Measurements from ENCODE around the gene DCTN5.
A peak's percentile ranks its signal among the peaks of the same experiment; 100 is the strongest.

DCTN5 gene

DNA sequence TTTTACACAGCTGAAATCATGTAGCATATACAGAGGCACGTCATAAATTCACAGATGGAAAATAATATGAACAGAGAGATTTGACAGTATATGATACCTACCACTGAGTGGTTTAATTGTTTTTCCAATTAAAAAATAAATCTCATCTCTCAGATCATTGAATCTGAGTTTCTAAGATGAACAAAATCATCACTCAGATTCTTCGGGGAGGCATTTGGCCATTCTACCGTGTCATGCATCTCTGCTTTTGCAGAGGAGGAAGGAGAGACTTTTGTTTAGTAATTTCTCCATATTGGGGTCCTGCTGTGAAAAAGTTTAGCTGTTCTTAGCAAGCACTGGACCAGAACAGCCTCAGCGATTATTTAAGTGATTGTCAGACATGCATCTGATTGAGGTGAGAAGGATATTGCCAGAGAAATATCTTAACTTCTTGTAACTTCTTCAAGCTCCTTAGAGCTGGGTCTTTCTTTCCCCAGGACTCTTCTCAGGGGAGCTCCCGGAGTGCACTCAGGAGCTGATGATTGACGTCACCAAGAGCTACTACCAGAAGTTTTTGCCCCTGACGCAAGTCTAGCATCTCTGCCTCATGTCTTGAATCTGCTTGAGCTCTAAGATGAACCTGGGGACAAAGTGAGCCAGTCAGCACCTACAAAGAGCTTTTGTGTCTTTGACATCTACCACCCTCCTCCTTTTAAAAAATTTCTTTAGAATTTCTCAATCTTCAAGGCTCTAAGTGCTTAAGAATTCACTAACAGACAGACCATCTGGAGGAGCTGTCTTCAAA is 25.5 kb downstream of the DCTN5 start:
- DNase-seq: no peak

DNA sequence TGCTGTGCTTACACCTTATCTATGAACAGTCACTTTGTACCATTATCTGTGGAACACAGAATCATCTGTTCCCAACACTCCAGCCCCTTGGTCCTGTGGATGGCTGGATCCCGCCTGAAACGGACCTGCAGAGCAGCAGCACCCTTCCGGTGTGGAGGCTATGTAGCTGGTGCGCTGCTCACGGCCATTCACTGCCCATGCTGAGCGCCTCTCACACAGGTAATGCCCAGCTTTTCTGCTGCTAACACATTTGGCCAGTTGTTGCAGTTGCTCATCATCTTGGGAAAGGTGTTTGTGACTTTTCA is 26.0 kb downstream of the DCTN5 start:
- DNase-seq: no peak

DNA sequence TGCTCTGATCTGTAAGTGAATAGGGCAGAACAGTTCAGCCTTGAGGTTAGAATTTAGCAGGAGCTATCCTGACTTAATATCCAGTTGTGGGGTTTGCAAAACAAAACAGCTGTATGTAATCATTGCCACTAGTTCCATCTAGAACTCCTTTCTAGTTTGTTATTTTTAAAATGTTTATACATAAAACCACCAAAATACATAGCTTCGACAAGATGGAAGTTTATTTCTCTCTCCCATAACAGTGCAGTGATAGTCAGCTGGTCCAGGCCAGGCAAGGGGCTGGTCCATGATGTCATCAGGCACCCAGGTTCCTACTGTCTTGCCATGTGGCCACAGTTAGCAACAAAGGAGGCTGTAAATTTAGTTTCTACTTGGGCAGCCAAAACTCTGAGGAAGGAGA is 27.0 kb downstream of the DCTN5 start:
- DNase-seq: no peak

DNA sequence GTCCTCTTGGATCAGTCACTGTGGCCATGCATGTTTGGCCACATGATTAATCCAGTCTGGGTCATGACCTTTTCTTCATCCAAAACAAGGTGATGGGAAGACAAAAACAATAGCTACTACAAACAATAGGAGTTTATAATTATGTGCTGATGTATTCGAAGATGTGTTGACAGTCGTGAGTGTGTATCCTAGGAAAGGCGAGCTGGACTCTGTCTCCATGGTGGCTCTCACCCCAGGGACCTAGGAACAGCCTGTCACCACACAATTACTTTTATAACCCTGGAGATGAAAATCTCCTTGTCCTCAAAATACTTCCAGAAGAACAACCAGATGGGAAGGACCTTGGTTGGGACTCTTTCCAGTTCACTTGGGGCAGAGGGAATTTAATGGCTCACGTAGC is 27.6 kb downstream of the DCTN5 start:
- DNase-seq: no peak

DNA sequence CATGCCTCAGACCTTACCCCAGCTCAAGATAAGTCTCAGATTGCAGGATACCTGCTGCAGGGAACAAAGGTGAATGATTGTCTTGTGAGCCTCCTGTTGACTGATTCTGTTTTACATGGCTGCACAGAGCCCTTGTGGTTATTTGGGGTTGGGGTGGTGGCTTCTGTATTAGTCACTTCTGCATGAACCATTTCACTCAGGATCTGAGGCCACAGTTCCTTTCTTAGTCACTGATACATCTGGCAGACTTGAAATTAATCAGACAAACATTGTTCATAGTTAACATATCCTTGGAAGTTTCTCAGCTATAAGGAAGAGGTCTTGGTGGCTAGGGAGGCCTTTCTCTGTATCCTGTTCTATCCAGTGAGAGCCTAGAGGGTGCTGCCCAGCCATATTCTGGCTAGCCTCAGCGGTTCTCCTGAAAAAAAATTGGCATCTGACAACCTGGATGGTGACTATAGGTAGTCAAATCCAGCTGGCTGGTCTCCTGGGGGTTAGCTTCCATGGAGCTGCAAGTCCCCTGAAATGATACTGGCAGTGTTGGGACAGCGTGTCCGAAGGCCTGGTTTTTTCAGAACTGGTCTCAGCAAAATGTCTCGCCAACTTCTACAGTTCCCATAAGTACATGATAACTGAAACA is 29.0 kb downstream of the DCTN5 start:
- DNase-seq: peak; percentile 27

DNA sequence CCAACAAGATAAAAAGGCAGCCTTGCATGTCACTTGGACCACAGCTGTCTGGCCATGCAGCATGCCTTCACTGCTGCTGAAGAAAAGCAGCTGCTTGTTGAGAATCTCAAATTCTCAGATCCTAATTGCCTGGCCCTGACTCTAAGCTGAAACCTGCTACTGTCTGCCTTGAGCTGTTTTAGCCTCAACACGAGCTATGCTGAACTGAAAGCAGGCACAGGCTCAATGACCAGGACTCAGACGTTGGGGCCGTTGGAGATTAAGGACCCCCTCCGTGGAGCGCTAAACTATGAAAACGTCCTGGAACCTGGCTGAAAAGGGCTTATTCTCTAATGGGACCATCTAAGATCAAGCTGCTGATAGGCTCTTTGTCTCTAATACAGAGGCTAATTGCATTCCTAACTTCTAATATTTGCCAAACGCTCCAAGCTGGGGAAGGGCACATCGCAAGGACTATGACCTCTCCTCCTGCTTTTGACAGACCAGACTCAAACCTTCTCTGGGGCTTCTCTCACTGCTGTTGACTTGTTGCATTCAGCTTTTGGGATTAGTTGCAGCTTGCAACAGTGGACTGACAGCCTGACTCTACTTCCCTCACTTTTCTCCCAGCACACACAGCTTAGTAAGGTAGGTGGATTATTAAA is 32.8 kb downstream of the DCTN5 start:
- no peak for DNase-seq

DNA sequence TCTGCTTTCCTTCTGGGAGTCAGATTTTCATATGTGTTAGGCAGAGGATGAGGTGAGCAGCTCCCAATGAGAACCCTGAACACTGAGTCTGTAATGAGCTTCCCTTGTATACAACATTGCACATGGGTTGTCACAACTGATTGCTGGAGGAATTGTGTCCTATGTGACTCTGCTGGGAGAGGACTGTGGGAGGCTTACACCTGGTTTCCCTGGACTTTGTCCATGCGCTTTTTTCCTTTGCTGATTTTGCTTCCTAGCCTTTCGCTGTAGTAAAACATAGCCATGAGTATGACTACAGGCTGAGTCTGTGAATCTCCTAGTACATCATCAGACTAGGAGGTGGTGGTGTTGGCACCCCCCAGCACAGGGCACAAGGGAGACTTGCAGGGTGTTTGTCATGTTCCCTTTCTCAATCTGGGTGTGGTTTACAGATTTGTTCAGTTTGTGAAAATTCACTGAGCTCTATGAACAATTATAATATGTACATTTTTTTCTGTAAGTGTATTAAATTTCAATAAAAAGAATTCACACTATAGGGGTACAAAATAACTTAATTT is 35.7 kb downstream of the DCTN5 start:
- no peak for DNase-seq

DNA sequence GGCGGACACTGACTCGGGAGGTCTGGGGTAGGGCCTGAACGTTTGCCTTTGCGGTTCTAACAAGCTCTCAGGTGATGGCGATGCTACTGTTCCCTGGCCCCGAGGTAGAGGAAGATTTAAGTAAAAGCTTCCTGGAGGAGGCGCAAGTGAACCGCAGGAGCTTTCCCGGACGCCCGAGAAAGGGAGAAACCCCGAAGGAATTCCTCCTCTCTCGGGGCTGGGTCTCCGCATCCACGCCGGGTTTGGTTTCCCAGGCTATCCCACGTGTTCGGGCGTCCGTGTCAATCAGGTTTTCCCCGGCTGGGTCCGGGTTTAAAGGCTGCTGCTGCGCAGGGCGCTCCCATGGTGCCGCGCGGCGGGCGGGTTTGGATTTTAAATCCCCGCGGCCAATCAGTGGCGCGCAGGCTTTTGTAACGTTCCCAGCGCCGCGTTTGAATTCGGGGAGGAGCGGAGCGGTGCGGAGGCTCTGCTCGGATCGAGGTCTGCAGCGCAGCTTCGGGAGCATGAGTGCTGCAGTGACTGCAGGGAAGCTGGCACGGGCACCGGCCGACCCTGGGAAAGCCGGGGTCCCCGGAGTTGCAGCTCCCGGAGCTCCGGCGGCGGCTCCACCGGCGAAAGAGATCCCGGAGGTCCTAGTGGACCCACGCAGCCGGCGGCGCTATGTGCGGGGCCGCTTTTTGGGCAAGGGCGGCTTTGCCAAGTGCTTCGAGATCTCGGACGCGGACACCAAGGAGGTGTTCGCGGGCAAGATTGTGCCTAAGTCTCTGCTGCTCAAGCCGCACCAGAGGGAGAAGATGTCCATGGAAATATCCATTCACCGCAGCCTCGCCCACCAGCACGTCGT is 37.4 kb downstream of the DCTN5 start, which contains the start of gene PLK1:
PLK1 (plus strand) TSS at position 460 of the 844 bp plus-strand sequence; CDS start at position 504, 44 bp downstream.
- peak; percentile 74 for DNase-seq

DNA sequence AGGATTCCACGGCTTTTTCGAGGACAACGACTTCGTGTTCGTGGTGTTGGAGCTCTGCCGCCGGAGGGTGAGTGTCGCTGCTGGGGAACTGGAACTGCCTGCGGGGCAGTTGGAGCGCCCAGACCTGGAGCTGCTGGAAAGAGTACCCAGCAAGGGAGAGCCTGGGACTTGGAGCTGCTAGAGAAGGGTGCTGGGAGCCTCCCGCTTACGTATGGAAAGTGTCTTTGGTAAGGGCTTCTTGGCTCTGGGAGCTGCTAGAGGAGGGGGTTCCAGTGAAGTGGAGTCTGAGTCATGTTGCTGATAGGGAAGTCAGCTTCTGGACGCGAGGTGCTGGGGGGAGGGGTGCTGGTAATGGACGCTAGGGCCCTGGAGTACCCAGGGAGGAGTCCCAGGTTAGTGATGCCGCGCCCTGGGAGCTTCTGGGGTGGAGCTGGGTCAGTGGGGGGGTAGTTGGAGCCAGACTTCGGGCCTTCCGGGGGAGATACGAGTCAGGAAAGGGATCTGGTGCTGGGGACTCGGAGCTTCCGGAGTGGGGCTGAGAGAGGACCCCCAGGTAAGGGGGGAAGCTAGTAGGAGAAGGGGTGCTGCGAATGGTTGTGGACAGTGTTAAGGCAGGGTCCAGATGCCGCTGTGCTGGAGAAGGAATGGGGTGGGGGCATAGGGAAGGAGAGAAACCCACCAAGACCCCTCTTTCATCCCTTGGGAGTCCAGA is 38.2 kb downstream of the DCTN5 start:
- DNase-seq: no peak

DNA sequence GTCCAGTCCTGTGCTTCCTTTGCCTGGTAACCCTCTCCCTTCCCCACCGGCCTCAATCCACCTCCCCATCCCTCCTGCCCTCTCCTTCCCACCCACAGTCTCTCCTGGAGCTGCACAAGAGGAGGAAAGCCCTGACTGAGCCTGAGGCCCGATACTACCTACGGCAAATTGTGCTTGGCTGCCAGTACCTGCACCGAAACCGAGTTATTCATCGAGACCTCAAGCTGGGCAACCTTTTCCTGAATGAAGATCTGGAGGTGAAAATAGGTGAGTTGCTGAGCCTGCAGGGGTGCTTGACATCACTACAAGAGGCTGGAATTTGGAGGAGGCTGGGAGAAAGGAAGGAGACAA is 38.7 kb downstream of the DCTN5 start:
- no peak for DNase-seq

DNA sequence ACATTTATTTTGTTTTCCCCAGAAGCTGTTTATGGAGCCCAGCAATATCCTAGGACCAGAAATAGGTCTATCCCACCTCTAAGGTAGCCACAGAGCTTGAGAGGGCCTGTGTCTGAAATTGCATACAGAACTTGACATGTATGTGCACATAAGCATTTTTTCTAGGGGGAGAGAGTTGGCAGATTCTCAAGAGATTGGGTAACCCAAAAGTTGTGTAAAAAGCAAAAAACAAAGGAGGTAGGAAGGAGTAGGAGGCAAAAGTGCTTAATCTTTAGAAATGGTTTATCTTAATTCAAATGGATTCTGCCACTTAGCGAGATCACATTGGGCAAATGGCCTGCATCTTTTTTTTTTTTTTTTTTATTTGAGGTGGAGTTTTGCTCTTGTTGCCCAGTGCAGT is 40.9 kb downstream of the DCTN5 start:
- no peak for DNase-seq

DNA sequence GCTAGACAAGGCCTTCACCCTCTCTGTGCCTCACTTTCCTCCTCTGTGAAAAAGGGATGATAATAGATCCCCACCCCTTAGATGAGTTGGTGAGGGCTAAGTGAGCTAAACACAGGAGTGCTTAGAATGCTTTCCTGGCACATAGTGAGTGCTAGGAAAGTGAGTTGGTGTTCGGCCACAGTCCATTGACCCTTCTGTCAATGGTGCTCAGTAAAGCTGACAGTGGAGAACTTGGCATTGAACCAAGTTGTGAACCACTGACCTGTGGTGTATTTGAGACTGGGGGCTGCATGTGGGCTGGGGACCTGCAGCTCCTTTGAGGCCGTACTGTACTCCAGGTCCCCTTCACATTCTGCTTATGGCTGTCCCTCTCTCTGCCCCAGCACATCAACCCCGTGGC is 42.2 kb downstream of the DCTN5 start:
- DNase-seq: no peak

DNA sequence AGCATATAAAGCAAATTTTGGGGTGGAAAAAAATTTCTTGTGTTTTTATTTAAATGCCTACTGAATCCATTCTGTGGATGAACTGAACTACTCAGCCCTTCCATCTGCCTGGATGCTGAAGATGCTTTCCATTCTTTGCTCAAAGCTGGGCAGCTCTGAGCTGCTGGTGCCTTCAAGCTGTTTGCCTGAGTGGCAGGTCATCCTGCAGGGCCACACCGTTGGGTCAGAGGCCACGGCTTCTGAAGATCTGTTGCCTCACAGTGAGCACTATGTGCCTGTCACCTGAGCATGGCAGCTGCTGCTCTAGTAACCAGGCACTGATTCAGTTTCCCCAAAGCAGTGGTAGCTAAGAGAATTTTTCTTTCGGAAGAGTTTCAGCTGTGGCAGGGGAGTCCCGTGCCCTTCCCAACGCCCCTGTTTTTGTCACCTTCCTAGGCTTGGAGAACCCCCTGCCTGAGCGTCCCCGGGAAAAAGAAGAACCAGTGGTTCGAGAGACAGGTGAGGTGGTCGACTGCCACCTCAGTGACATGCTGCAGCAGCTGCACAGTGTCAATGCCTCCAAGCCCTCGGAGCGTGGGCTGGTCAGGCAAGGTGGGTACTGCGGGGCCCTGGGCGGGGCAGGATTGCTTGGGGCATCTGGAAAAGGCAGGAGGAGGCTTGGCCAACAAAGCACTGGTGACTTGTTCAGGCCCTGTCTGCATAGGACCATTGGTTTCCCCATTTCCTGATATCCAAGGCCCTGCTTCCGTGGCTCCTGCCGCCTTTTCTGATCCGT is 46.0 kb downstream of the DCTN5 start:
- no peak for DNase-seq

DNA sequence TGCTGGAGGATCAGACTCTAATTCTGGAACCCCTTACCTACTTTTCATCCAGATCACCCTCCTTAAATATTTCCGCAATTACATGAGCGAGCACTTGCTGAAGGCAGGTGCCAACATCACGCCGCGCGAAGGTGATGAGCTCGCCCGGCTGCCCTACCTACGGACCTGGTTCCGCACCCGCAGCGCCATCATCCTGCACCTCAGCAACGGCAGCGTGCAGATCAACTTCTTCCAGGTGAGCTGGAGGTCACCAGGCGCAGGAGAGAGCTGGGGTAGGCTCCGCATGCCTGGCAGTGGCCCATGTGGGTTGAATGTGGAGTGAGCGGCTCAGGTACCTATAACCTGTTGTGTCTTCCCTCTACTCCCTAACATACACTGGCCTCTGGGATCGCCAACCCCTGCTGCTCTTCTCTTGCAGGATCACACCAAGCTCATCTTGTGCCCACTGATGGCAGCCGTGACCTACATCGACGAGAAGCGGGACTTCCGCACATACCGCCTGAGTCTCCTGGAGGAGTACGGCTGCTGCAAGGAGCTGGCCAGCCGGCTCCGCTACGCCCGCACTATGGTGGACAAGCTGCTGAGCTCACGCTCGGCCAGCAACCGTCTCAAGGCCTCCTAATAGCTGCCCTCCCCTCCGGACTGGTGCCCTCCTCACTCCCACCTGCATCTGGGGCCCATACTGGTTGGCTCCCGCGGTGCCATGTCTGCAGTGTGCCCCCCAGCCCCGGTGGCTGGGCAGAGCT is 48.3 kb downstream of the DCTN5 start:
- DNase-seq: no peak

DNA sequence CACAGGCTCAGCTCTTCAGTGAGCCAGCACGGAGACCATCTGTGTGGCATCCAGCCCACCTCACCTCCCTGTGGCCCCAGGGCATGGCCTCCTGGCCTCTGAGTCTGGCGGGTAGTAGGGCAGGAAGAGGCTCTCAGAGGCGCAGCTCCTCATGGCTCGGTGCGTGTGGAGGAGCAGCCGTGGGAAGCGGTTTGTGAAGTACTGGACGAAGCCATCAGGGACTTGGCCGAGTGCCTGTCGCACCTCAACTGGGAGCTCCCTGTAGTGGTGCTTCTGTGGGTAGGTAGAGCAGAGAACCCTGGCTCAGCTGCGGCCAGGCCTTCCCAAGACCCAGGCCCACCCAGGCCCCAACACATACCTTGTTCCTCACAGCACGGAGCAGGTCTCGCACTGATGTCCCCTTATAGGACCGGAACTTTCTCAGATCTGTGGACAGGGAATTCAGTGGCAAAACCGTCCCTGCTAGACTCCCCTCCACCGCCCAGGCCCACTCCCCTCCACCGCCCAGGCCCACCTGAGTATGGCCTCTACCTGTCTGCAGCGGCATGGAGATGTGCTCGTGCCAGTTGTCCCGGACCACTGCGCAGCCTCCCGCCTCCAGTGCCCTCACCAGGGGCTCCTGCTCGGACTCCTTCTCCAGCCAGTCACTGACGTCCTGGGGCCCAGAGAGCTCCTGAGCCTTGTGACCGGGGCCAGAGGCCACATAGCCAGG is 49.7 kb downstream of the DCTN5 start:
- DNase-seq: no peak

DNA sequence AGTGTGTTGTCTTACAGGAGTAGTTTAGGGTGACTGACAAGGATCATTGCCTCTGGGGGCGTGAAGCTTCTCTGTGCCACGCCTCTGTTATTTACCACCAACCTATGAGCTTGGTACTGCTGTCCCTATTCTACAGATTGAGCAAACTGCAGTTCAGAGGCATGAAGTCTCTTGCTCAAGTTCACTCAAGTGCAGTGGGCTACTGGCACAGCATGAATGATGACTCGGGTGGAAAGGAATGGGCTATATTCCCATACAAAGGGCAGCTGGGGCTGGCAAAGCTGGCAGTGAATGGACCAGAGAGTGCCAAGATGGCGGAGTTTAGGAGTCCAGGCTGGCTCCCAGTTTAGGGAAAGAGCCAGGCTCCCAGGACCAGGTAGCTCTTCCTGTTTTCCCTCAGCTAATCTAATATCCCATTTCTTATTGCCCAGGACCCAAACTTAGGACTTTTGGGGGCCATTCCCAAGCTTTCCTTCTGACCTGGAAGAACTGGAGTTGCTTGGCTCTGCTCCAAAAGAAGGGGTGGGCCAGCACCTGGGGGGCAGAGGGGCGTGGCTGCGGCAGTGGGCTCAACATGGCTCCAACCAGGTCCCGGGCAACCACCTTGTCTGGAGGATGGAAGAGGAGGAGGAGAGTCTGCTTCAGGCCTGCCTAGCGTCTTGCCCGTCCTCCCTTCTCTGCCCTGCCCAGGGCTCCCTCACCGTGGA is 50.4 kb downstream of the DCTN5 start:
- DNase-seq: no peak

DNA sequence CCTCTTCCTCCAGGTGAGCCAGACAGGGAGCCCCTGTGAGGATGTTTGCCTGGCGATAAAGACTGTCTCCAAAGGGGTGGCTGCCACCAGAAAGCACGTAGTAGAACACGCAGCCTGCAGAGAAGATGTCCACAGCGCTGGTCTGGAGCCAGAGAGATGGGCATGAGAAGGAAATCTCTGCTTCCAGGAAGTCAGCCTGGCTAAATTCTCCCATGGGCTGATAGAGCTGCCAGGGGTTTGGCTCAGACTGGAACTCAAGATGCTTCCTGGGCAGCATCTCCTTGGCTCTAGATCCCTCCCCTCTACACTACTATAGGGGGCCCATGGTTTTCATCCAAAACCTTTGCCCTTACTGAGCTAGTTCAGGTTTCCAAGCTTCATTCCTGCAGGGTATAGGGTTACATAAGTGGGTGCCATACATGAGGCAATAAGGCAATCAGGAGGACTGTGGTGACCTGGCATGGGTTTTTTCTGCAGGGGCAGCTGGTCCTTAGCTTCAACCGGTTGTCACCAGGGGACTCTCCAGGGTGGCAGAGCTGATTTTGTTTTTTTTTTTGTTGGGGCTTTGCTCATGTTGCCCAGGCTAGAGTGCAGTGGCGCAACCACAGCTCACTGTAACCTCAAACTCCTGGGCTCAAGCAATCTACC is 51.0 kb downstream of the DCTN5 start:
- DNase-seq: no peak

DNA sequence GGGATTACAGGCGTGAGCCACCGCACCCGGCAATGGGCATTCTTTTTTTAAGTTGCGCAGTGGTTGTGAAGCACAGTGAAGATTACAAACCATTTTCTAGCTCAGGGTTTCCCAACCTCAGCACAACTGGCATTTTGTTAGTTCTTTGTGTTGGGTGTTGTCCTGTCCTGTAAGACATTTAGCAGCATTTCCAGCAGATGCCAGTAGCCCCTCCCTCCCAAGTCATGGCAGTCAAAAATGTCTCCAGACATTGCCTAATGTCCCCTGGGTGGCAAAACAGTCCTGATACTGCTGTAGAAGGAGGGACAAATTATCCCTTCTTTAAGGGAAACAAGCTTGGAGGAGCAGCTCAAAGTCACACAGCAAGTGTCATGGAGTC is 53.0 kb downstream of the DCTN5 start:
- DNase-seq: no peak
